Stimulated activated CD8-positive, alpha-beta memory T cell treated with anti-CD3 and anti-CD28 coated beads, Interleukin-12 subunit alpha, Interleukin-12 subunit beta, amount 100 ng/mL, for 24 hours (primary cell): ENCODE data around the gene GPR3.

ENCODE experiments used
- DNase-seq: peaks from one replicate; pipeline ENCODE4 v3.0.0-alpha.2; 2020; ENCODE audit errors: extremely low read depth

The GPR3 gene

GRCh38 chr1:27358928-27359313 lies 33.5 kb upstream of the GPR3 start:
- DNase-seq: no peak

- no peak for DNase-seq
Measured at GRCh38 chr1:27359822-27360158, 32.6 kb upstream of the GPR3 start.

- DNase-seq: no peak
Measured at GRCh38 chr1:27360159-27361043, 32.0 kb upstream of the GPR3 start.

DNA sequence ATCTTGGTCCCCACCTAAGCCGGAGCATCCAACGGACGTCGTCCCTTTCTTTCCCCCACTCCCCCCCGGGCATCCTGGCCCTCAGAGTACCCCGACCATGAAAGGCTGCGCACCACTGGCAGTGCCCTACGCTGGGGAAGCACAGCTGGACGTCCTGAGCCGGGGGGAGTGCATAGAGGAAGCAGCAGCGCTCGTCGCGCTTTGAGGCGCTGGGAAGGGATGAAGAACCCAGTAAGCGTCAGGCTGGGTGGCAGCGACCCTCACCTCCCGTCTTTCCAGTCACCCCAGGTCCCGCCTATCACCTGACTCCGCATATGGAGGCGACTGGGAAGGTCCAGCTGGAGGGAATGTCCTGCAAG lies 31.4 kb upstream of the GPR3 start:
- no peak for DNase-seq

- no peak for DNase-seq
Measured at GRCh38 chr1:27361553-27361952, 30.9 kb upstream of the GPR3 start.

- no peak for DNase-seq
Measured at GRCh38 chr1:27363766-27364695, 28.4 kb upstream of the GPR3 start.

DNA sequence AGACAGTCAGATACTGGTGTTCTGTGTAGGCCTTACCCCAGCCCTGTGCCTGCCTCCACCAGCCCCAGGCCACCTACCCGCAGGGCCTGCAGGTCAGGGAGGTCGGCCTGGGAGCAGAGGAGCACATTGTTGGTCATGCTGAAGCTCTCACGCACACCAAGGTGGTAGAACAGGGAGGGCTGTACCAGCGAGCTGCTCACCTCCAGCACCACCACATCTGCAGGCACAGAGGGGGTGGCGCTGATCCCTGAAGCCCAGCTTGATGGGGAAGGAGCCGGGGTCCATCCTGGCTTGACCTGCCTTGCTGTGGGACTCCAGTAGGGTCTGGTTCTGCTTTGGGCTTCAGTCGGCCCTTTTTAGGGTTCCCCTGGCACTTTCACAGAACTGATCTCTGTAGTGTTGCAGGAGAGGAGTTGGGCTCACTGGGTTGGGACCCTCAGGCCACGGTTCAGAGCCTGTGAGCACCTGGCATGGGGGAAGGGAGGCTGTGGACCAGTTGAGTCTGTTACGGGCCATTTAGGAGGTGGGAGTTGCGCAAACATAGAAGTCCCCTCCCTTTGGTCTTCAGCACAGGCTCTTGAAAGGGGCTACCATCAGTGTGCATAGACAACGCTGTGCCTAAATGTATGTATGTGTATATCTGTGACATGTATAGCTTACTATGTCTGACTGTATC lies 27.6 kb upstream of the GPR3 start:
- DNase-seq: no peak

DNA sequence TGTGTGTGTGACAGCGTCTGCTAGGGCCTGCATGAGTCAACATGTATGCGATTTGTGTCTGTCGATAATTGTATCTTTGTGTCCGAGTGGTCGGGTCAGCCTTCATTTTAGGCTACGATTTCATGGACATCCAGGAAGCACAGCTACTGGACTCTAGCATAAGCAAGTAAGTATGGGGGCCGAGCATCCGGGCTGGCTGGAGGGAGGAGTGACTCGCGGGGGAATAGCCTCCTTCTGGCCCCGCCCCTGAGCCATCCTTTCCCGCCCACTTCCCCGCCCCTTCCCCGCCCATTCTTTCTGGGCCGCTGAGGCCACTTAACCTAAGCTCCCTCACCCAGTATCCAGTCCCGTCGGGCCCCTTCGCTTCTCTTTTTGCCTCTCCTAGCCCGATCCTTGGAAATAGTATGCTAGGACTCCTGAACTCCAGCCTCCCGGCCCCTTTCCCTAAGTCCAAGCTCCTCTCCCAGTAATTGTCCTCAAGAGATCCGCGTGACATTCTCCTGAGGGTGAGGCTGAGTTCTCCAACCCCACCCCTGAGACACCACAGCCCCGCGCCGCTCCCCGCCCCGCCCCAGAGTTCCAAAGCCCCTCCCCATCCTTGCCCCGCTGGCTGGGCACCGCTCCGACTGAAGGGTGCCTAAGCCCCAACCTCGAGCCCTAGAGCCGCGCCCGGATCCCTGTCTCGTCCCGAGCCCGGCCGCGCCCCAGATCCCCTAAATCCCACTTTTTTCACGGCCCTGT lies 26.9 kb upstream of the GPR3 start:
- no peak for DNase-seq

DNA sequence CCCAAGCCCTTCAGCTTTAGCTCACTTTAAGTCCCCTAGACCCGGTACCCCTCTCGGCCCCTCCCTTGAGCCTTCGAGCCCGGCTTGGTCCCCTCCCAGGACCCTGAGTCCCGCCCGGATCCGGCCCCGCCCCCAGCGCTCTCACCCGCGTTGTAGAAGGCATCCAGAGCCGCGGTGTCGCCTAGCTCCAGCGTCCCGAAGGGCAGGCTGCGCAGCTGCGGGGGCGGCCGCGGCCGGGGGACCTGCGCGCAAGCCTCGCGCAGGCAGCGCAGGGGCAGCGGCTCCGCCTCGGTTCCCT lies 26.4 kb upstream of the GPR3 start:
- no peak for DNase-seq

GRCh38 chr1:27366411-27367159 lies 25.8 kb upstream of the GPR3 start, which contains the start of gene MAP3K6:
Gene MAP3K6 (minus strand): TSS chr1:27366961. CDS start chr1:27366597, 364 bp downstream.
- DNase-seq: no peak

DNA sequence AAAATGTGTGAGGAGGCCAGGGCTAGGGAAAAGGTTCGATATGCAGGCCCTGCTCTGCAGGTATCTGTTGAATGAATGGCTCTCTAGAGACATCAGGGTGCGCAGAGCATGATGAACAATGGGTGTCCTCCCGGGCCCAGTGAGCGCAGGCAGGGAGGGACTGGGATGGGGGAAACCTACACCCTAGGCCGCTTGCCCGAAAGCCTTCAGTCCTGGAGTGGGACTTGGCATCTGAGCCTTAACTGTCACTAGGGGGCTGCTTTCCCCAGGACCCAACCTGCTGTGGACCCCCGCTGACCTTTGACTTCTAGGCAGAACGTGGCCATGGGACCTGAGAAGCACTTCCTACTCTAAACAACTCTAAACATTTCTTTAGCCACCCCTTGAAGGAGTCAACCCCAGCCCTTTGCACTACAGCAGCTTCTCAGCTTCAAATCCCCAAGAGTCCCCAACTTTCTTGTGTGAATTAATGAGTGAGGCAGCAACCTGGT lies 25.2 kb upstream of the GPR3 start:
- no peak for DNase-seq

DNA sequence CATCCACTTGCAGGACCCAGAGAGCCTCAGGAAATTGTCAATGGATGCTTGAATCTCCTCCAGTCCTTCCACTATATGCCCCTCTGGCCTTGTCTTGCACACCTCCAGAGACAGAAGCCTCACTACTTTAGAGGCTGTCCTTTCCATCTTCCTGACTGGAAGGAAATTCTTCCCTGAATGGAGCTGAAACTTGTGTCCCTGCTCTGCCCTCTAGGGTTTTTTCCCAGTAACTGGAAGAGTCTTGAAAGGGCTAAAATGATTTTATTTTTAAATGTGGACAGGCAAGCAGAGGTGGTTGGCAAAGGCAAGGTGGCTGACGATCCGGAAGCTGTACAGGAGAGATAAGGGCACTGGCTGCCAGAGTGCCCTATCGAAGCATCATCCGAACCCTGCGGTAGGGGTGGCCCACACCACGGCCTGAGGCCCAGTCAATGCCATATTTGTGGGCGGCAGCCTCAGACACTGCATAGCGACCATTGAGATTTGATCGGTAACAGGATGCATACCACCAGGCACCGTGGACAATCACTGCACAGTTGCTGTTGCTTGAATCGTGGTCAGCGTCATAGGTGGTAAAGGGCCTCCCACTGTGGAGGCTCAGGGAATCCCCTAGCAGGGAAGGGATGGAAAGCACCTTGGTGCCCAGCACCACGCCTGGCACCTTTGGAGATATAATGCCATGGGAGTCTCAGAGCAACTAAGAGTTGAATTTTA lies 23.4 kb upstream of the GPR3 start:
- DNase-seq: no peak

DNA sequence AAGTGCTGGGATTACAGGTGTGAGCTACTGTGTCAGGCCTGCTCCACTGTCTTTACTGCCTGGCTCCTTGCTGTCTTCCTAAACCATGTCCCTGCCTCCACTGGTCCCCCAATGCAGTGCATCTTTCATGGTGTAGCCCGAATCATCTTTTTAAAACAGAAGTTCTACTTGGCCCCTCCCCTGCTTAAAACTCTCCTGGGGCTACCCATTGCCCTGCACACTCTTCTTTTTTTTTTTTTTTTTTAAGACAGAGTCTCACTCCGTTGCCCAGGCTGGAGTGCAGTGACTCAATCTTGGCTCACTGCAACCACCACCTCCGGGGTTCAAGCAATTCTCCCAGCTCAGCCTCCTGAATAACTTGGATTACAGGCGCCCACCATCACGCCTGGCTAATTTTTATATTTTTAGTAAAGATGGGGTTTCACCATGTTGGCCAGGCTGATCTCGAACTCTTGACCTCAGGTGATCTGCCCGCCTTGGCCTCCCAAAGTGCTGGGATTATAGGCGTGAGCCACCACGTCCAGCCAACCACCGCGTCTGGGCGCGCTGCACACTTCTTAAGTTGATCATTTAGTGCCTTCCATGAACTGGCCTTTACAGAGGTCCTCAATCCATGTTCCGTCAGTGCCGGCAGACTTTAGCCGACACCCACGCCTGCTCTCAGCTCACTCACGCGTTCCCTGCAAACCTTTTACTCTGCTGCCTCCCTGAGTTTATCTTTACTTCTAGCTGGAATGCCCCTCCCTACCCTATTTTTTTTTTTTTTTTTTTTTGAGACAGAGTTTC lies 20.2 kb upstream of the GPR3 start:
- no peak for DNase-seq

DNA sequence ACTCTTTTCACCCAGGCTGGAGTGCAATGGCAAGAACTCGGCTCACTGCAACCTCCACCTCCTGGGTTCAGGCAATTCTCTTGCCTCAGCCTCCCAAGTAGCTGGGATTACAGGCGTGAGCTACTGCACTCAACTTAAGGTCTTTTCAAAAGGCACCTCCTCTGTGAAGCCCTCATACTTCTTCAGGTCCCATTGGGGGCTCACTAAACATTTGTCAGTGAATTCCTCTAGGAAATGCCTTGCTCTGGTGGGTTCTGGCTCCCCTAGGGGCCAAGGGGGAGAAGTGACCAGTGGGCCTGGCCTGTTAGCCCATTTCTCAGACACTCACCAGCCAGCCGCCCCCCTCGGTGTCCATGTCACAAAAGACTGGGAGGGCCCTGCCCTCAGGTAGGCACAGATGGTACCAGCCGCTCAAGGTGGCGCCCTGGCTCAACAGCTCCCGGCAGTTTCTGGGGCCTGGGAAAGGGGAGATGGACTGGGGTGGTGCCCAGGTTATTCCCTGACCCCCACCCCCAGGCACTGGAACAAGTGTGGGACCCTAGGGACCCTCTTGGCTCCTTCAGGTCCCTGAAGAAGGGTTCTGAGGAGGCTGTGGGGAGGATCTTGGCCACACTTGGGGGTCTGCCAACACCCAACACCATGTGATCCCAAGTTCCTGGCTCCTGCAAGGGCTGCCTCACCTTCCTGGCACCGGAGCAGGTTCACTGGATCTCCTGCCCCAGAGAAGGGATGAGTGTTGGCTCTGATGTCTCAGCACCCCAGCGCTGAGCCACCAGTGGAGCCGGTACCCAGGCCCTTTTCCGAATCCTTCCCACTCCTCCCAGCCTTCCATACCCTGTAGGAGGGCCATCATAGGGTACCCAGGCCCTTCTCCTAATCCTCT lies 19.4 kb upstream of the GPR3 start:
- DNase-seq: no peak

DNA sequence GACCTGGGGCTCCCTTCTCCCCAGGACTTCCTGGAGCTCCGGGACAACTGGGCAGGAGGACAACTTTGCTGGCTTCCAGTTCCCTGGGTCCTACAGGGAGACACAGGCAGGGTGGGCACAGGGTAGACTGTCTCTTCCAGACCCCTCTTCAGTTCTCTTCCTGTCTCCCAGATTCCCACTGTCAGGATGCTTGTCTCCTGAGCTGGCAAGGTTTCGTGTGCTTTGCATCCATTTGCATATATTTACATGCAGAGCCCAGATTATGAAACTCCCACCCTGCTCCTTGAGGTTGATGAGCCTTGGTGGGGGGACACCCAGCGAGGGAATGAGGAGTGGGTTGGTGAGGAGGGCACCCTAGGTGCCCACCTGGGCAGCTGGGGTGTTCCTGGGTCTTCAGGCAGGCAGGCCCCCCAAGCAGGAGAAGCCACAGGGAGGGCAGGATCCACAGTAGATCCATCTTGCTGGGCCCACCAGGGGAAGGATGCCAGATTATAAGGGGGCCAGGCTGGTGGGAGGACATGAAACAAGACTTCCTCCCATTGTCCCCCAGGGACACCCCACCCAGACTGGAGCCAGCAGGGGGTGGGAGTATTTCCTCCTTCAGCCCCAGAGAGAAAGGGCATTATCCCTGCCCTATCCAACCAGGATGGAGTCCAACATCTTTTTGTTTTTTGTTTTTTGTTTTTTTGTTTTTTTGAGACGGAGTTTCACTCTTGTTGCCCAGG lies 17.9 kb upstream of the GPR3 start, which contains the start of gene FCN3:
FCN3 (minus strand) TSS at position 463 of the 725 bp plus-strand sequence; CDS start at position 457, 6 bp downstream.
- no peak for DNase-seq

DNA sequence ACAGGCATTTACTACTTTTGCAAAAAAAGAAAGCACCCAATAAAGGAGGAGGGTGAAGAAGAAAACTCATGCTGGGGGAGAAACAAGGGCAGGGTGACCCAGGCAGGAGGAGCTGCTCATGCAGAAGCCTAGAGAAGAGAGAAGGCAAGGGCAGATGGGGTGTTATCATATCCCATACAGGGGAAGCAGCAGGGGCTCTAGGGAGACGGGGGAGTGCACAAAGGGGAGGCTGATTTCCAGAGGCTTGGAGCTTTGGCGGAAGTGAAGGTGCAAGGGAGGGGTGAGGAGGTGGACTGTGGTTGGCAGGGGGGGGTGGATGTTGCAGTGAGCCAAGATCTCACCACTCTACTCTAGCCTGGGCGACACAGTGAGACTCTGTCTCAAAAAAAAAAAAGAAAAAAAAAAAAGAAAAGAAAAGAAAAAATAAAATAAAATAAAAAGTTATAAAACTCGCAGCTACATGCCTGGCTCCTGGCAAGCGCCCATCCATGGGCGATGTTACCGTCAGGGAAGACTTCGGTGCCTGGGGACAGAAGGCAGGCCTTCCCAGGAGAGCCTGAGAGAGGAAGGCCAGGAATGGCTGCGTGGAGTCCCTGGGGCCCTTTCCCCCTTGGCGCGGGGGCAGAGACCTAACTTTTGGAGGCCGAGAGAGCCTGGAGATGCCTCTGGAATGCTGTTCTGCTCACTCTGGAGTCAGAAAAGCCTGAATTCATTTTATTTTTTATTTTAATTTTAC lies 14.5 kb upstream of the GPR3 start:
- no peak for DNase-seq

DNA sequence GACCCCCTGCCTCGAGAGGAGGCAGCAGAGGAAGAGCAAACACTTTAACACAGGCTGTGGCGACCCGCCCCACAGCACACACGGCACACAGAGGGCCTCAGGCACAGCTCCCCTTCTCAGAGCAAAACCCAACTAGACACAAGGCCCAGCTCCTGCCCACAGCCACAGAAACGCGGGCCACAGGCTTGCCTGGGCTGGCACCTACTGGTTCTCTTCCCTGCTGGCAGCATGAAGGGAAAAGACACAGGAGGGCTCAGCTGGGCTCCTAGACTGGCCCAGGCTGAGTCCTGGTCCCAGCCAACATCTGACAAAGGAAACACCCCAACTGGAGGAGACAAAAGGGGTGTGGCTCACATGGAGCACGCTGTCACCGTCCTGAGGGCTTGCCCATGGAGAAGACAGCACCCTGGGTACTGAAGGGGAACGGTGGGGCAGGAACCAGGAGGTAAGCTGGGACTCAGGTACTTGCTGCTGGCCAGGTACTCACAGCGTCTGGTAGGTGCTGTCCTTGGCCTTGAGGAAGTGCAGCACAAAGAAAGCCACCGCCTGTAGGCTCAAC lies 12.8 kb upstream of the GPR3 start:
- no peak for DNase-seq
